ENCODE measurements around the gene RAG1. TPM values are rescaled to one million over a fixed set of nuclear protein-coding genes. Genes with fewer than 3 reads are reported as not detected.

Gene RAG1
- polyA plus RNA-seq, 1 donor (not counting 4 experiments of a cell fraction or from before 2014, with no cell fraction given): 1.3 TPM

DNA sequence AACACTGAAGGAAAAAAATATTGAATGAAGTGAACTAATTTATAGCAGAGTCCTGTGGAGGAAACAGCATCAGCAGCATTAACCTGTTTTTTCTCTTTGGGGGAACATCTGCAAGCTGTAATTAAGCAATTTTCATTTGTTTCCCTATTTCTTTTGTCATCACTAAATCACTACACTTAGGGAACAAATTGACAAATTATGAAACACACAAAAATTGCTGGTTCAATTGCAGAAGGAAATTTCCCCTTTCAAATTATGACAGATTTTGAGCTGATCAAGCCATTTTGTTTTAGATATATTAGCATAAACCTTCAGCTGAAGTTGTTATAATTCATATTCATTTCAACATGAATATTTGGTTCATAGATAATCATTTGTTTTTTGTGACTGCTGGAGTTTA is 52.4 kb downstream of the RAG1 start:
- Histone ChIP-seq H3K4me3 (ENCODE audit: control insufficient read depth in 2 of 3, extremely low read depth in 1 of 3, insufficient read depth in 2 of 3, low read depth in 1 of 3, low read length in 3 of 3) (no peak overlapping the region), H3K4me1 (ENCODE audit: control insufficient read depth, extremely low read depth, insufficient read depth, low read length) (no peaks in the 10 kb centered on the region), H3K36me3 (ENCODE audit: control insufficient read depth in 2 of 2, extremely low read depth in 1 of 2, insufficient read depth in 2 of 2, low read length in 2 of 2) (no peaks in the 10 kb centered on the region), H3K9me3 (ENCODE audit: control insufficient read depth, low read depth, low read length) (no peaks in the 10 kb centered on the region), H3K27ac (ENCODE audit: control insufficient read depth, insufficient read depth, low read length) (no peak overlapping the region), H3K9ac (ENCODE audit: control insufficient read depth, extremely low read depth, insufficient read depth, low read length) (no peak overlapping the region), H3K9me1 (ENCODE audit: control insufficient read depth, extremely low read depth, insufficient read depth, low read length) (no peaks in the 10 kb centered on the region), H4K20me1 (ENCODE audit: control insufficient read depth, extremely low read depth, insufficient read depth, low read length) (no peaks in the 10 kb centered on the region), H3K4me2 (ENCODE audit: control insufficient read depth, extremely low read depth, insufficient read depth, low read depth, low read length) (no peak overlapping the region), H3K27me3 (ENCODE audit: control insufficient read depth, extremely low read depth, insufficient read depth, low read length) (no peaks in the 10 kb centered on the region), H3K79me2 (ENCODE audit: control insufficient read depth, insufficient read depth, low read length) (no peaks in the 10 kb centered on the region), H2AFZ (ENCODE audit: control insufficient read depth, low read length) (no peak overlapping the region)
- FAIRE-seq (no peak), DNase-seq (ENCODE audit: low read depth, low spot score) (no peak)
- dilution Hi-C loops (cut with MboI; ENCODE audit: extremely low pct_ligation_motif_present, low sequenced_read_pairs): no loop called here
- TF ChIP-seq, protein P1, sequence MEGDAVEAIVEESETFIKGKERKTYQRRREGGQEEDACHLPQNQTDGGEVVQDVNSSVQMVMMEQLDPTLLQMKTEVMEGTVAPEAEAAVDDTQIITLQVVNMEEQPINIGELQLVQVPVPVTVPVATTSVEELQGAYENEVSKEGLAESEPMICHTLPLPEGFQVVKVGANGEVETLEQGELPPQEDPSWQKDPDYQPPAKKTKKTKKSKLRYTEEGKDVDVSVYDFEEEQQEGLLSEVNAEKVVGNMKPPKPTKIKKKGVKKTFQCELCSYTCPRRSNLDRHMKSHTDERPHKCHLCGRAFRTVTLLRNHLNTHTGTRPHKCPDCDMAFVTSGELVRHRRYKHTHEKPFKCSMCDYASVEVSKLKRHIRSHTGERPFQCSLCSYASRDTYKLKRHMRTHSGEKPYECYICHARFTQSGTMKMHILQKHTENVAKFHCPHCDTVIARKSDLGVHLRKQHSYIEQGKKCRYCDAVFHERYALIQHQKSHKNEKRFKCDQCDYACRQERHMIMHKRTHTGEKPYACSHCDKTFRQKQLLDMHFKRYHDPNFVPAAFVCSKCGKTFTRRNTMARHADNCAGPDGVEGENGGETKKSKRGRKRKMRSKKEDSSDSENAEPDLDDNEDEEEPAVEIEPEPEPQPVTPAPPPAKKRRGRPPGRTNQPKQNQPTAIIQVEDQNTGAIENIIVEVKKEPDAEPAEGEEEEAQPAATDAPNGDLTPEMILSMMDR (optimal IDR thresholded peaks at IDR 0.05 in 1 of 3, IDR thresholded peaks at IDR 0.05 in 1 of 3, conservative IDR thresholded peaks at IDR 0.05 in 1 of 3; ENCODE audit: extremely low read depth in 1 of 3, insufficient read depth in 2 of 3, low read length in 3 of 3): no peak
- TF ChIP-seq EZH2 (IDR thresholded peaks at IDR 0.05; ENCODE audit: low read length): no peak

DNA sequence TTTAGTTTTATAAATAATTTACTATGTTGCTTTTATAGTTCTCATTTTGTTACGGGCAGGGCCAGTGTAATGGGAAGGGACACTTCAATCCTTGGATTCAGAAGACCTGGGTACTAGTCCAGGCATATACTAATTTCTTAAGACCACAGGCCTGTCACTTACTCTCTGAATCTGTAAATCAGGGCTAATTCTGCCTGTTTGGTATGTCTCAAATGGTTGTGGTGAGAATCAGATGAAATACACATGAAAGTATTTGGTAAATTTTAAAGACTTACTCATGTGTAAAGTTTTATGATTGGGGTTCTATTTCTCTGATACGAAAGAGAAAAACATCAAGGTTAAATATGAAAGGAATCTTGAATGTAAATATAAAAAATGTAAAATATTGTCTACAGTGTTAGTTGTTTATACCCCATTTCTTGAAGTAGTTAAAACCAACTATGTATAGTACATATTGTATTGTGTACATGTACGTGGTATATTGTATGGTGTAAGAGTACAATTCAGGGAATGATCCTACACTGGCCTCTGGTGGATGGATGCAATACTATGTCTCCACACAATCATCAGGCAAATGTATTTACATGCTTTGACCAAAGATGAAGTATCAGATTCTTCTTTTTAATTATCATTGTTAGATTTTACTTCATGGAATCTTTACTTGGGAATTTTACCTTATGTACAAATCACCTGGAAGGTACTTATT is 54.8 kb downstream of the RAG1 start:
- no peak overlapping the region for H2AFZ ChIP-seq (ENCODE audit: control insufficient read depth, low read length)
- H3K9me3 ChIP-seq (ENCODE audit: control insufficient read depth, low read depth, low read length): no peaks in the 10 kb centered on the region
- dilution Hi-C loops (cut with MboI; ENCODE audit: extremely low pct_ligation_motif_present, low sequenced_read_pairs): no loop called here
- FAIRE-seq: no peak
- no peak for DNase-seq (ENCODE audit: low read depth, low spot score)
- no peak overlapping the region for H3K27ac ChIP-seq (ENCODE audit: control insufficient read depth, insufficient read depth, low read length)
- no peak overlapping the region for H3K4me3 ChIP-seq (ENCODE audit: control insufficient read depth in 2 of 3, extremely low read depth in 1 of 3, insufficient read depth in 2 of 3, low read depth in 1 of 3, low read length in 3 of 3)
- TF ChIP-seq, protein P1 (optimal IDR thresholded peaks at IDR 0.05 in 1 of 3, IDR thresholded peaks at IDR 0.05 in 1 of 3, conservative IDR thresholded peaks at IDR 0.05 in 1 of 3; ENCODE audit: extremely low read depth in 1 of 3, insufficient read depth in 2 of 3, low read length in 3 of 3): peak in 1 of 3 experiments; percentile 34
- no peak for TF ChIP-seq EZH2 (IDR thresholded peaks at IDR 0.05; ENCODE audit: low read length)
- no peak overlapping the region for H3K9ac ChIP-seq (ENCODE audit: control insufficient read depth, extremely low read depth, insufficient read depth, low read length)
- H3K9me1 ChIP-seq (ENCODE audit: control insufficient read depth, extremely low read depth, insufficient read depth, low read length): no peaks in the 10 kb centered on the region
- H3K79me2 ChIP-seq (ENCODE audit: control insufficient read depth, insufficient read depth, low read length): no peaks in the 10 kb centered on the region
- H3K4me2 ChIP-seq (ENCODE audit: control insufficient read depth, extremely low read depth, insufficient read depth, low read depth, low read length): no peak overlapping the region
- H3K27me3 ChIP-seq (ENCODE audit: control insufficient read depth, extremely low read depth, insufficient read depth, low read length): no peaks in the 10 kb centered on the region
- H4K20me1 ChIP-seq (ENCODE audit: control insufficient read depth, extremely low read depth, insufficient read depth, low read length): no peaks in the 10 kb centered on the region
- no peaks in the 10 kb centered on the region for H3K36me3 ChIP-seq (ENCODE audit: control insufficient read depth in 2 of 2, extremely low read depth in 1 of 2, insufficient read depth in 2 of 2, low read length in 2 of 2)
- no peaks in the 10 kb centered on the region for H3K4me1 ChIP-seq (ENCODE audit: control insufficient read depth, extremely low read depth, insufficient read depth, low read length)
